Prostate gland (tissue), 2 donors: ENCODE data around the gene OTOP2.

ENCODE experiments used
- CTCF ChIP-seq, 4 experiments: fragments of 200-600 bp in 2 of 4; fragments of 450-650 bp in 2 of 4; sonication (generic) in 2 of 4; IDR thresholded peaks; 1 replicate in 3 of 4; 2 replicates in 1 of 4; pipeline ENCODE4 v1.5.1; 2016 to 2019; ENCODE audit warnings: antibody characterized with exemption in 4 of 4, mild to moderate bottlenecking in 2 of 4, moderate library complexity in 2 of 4
- POLR2A ChIP-seq: fragments of 450-650 bp; IDR thresholded peaks from one replicate; pipeline ENCODE4 v1.6.1; 2016; ENCODE audit warnings: antibody characterized with exemption, mild to moderate bottlenecking
- POLR2AphosphoS5 ChIP-seq: sonication (generic); formaldehyde crosslinking; IDR thresholded peaks from one replicate; pipeline ENCODE4 v1.6.1; 2017; ENCODE audit warnings: antibody characterized with exemption

- TF ChIP-seq POLR2A, result no peak
- TF ChIP-seq CTCF (IDR thresholded peaks at IDR 0.05), result no peak
- TF ChIP-seq POLR2AphosphoS5, result no peak
Observed at GRCh38 chr17:74921026-74921681, 2.9 kb upstream of the OTOP2 start.
